ENCODE measurements around the gene CD109. TPM values are rescaled to one million over a fixed set of nuclear protein-coding genes. Genes with fewer than 3 reads are reported as not detected.

Gene CD109
- total and polyA plus RNA-seq, 2 of the 4 experiments (the other 2 are of a cell fraction) = 3.6 to 5.0 TPM

DNA sequence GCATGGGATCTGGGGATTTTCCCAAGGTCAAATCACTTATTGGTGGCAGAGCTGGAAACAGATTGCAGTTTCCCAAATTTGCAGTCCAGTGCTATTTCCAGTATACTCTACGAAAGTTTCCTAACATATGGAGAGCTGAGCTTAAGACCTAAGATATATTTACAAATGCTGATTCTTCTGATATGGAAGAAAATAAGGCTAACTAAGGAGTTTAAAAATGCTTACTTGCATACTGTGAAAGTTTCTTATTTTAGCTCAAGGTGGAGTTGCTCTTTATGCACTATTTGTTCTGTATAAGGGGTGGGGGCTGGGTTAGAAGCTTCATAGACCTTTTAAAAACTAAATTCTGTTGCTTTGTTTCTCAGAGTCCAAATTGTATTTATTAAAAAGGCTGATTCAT is 7.5 kb downstream of the CD109 start:
- CTCF ChIA-PET = interaction anchor here (0.7 kb wide), 1 partner anchor 94 kb away, joined by 3 read pairs; no protein-coding TSS in a partner anchor

More for the DNA sequence above, 7.5 kb downstream of the CD109 start:
- H2BK5ac ChIP-seq (ENCODE audit: low read depth, low read length, poor library complexity, severe bottlenecking) = peak overlapping the region; percentile 83
- TF ChIP-seq MAFK (IDR thresholded peaks at IDR 0.05; ENCODE audit: low read depth, low read length) = 0 out of 2 replicates have a peak, but pooled peaks have one; percentile 39
- no peak for TF ChIP-seq POLR2A (IDR thresholded peaks at IDR 0.05; ENCODE audit: low read depth, low read length)
- TF ChIP-seq MAZ (IDR thresholded peaks at IDR 0.05; ENCODE audit: borderline replicate concordance, low read depth, low read length) = no peak
- TF ChIP-seq, protein P1, sequence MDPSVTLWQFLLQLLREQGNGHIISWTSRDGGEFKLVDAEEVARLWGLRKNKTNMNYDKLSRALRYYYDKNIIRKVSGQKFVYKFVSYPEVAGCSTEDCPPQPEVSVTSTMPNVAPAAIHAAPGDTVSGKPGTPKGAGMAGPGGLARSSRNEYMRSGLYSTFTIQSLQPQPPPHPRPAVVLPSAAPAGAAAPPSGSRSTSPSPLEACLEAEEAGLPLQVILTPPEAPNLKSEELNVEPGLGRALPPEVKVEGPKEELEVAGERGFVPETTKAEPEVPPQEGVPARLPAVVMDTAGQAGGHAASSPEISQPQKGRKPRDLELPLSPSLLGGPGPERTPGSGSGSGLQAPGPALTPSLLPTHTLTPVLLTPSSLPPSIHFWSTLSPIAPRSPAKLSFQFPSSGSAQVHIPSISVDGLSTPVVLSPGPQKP (IDR thresholded peaks at IDR 0.05; ENCODE audit: borderline replicate concordance, low read depth, low read length) = no peak
- no peak for TF ChIP-seq BHLHE40 (IDR thresholded peaks at IDR 0.05; ENCODE audit: low read depth, low read length)
- TF ChIP-seq, protein P2, sequence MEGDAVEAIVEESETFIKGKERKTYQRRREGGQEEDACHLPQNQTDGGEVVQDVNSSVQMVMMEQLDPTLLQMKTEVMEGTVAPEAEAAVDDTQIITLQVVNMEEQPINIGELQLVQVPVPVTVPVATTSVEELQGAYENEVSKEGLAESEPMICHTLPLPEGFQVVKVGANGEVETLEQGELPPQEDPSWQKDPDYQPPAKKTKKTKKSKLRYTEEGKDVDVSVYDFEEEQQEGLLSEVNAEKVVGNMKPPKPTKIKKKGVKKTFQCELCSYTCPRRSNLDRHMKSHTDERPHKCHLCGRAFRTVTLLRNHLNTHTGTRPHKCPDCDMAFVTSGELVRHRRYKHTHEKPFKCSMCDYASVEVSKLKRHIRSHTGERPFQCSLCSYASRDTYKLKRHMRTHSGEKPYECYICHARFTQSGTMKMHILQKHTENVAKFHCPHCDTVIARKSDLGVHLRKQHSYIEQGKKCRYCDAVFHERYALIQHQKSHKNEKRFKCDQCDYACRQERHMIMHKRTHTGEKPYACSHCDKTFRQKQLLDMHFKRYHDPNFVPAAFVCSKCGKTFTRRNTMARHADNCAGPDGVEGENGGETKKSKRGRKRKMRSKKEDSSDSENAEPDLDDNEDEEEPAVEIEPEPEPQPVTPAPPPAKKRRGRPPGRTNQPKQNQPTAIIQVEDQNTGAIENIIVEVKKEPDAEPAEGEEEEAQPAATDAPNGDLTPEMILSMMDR (conservative IDR thresholded peaks at IDR 0.05; ENCODE audit: low read depth, low read length) = no peak
- TF ChIP-seq RAD21 (IDR thresholded peaks at IDR 0.05; ENCODE audit: low read length) = no peak
- no peak for TF ChIP-seq SMC3 (IDR thresholded peaks at IDR 0.05; ENCODE audit: low read depth, low read length)
- TF ChIP-seq FOS (IDR thresholded peaks at IDR 0.05; ENCODE audit: low read depth, low read length) = no peak
- no peaks in the 10 kb centered on the region for H3K27me3 ChIP-seq (ENCODE audit: control insufficient read depth, insufficient read depth, low read length)
- H3K4ac ChIP-seq (ENCODE audit: low read depth, low read length) = peak overlapping the region; percentile 74
- POLR2A ChIA-PET (ENCODE audit: unreplicated experiment) = interaction anchor here (0.5 to 0.6 kb wide), 2 partner anchors 49 to 1535 kb away, joined by 4 to 16 read pairs; partner anchors contain the start of gene SLC17A5
- H2AFZ ChIP-seq (replicated peaks; ENCODE audit: low read length, poor library complexity) = no peak overlapping the region
- H2AK5ac ChIP-seq (ENCODE audit: low read depth, low read length) = peak overlapping the region; percentile 12; the same call in 1 of the 2 replicates
- H3K18ac ChIP-seq (ENCODE audit: low read depth, low read length) = peak overlapping the region; percentile 64
- no peak overlapping the region for H3K4me3 ChIP-seq (ENCODE audit: insufficient read depth, low read depth, low read length)
- H4K8ac ChIP-seq (ENCODE audit: low read depth in 2 of 2, low read length in 2 of 2) = peak overlapping the region in 1 of 2 experiments; percentile 29; a peak in 2 of 4 replicates
- H2BK120ac ChIP-seq (ENCODE audit: low read depth, low read length) = peak overlapping the region; percentile 75
- H3K4me2 ChIP-seq (ENCODE audit: low read depth, low read length) = no peak overlapping the region
- peaks cover 3 to 41% of the 10 kb centered on the region in 2 experiments; a peak in 2 of 4 replicates for H3K79me1 ChIP-seq (ENCODE audit: low read depth in 1 of 2, low read length in 2 of 2)
- peak overlapping the region; percentile 35; the same call in 1 of the 2 replicates for H4K5ac ChIP-seq (ENCODE audit: low read depth, low read length)
- peaks cover 8% of the 10 kb centered on the region for H3K9me1 ChIP-seq (ENCODE audit: insufficient read depth, low read length)
- WGBS, 2 experiments (ENCODE audit: extremely low coverage in 2 of 2, insufficient read length in 1 of 2) = no CpG with 5 or more reads among the region's 1 CpG
- no peak for DNase-seq
- in situ Hi-C loops (cut with MboI; ENCODE audit: low sequenced_read_pairs) = no loop called here
- no peaks in the 10 kb centered on the region for H3K36me3 ChIP-seq (ENCODE audit: control insufficient read depth, insufficient read depth, low read length)
- H2AK9ac ChIP-seq (replicated peaks; ENCODE audit: low read depth, low read length, poor library complexity) = no peak overlapping the region
- no peaks in the 10 kb centered on the region for H3K9me3 ChIP-seq (ENCODE audit: control insufficient read depth, insufficient read depth, low read length)
- dilution Hi-C loops (cut with HindIII; ENCODE audit: low sequenced_read_pairs, unreplicated experiment) = no loop called here
- H4K91ac ChIP-seq (ENCODE audit: insufficient read depth, low read depth, low read length) = no peak overlapping the region; the same call in 1 of the 2 replicates
- no TSS peak for BruUV-seq (replicated peaks)
- H3K23ac ChIP-seq (ENCODE audit: low read depth, low read length) = no peak overlapping the region
- H2BK20ac ChIP-seq (ENCODE audit: low read depth, low read length) = peak overlapping the region; percentile 54; the same call in 1 of the 2 replicates
- H2BK15ac ChIP-seq (ENCODE audit: low read depth, low read length) = no peak overlapping the region; the same call in 2 of the 3 replicates
- H3K9ac ChIP-seq (ENCODE audit: low read depth, low read length) = no peak overlapping the region
- H3K4me1 ChIP-seq (ENCODE audit: control insufficient read depth, insufficient read depth, low read length) = peaks cover 4% of the 10 kb centered on the region; the same call in 1 of the 2 replicates
- ATAC-seq (ENCODE audit: low read depth) = no peak
- no peaks in the 10 kb centered on the region for H4K20me1 ChIP-seq (ENCODE audit: insufficient read depth, low read length)
- intact Hi-C loops (cut with micrococcal nuclease) = no loop called here
- H3K27ac ChIP-seq (ENCODE audit: insufficient read depth, low read length) = peak overlapping the region; percentile 70; the same call in 1 of the 2 replicates
- 0 out of 2 replicates have a peak overlapping the region, but pooled peaks have one; percentile 63 for H3K14ac ChIP-seq (replicated peaks; ENCODE audit: low read depth, low read length)
- no peak overlapping the region for H3K56ac ChIP-seq (ENCODE audit: extremely low read depth, insufficient read depth, low read length)

Measured in IMR-90 (cell line).